Endothelial cell of umbilical vein (primary cell): Measurements from ENCODE around the gene THSD1. TPM values are rescaled to one million over a fixed set of nuclear protein-coding genes. Genes with fewer than 3 reads are reported as not detected.

Source experiments
- BruUV-seq: library from RNA; stranded (reverse); fragments of 400-500 nt; replicated peaks from 2 replicates; lab custom pipeline; 2021; lab: Mats Ljungman, UMichigan
- CTCF ChIA-PET: fragments of 300-600, 350-600 bp; sonication (Branson Sonifier 250); formaldehyde crosslinking; loops from one replicate; lab custom pipeline; 2021; ENCODE audit warnings: antibody characterized with exemption, inconsistent platforms; lab: Charles Lee
- POLR2A ChIA-PET: fragments of 300-600, 350-600 bp; sonication (Branson Sonifier 250); formaldehyde crosslinking; loops from one replicate; lab custom pipeline; 2021; ENCODE audit warnings: antibody characterized with exemption, inconsistent platforms; lab: Charles Lee
- DNase-seq: peaks from one replicate; pipeline ENCODE4 v3.0.0-alpha.2; 2011; ENCODE audit warnings: low read depth, low spot score
- FAIRE-seq: peaks from 2 replicates; lab custom pipeline; 2011; peaks lifted over from hg19 to GRCh38; lab: Jason Lieb, UNC
- H2AFZ ChIP-seq: 2 replicates; pipeline ENCODE4 v1.6.0; 2012; ENCODE audit warnings: low read depth, low read length, control low read depth, inconsistent platforms
- H3K27ac ChIP-seq: 2 replicates; pipeline ENCODE4 v1.5.1; 2011; ENCODE audit warnings: low read depth, mild to moderate bottlenecking, control low read depth, low read length, moderate library complexity; ENCODE audit not compliant: insufficient read depth
- H3K27me3 ChIP-seq, 2 experiments: 2 replicates each; pipeline versions ENCODE4 v1.6.0 to v1.6.1; 2011; ENCODE audit warnings: low read length in 2 of 2, mixed read lengths in 1 of 2; ENCODE audit not compliant: control insufficient read depth in 2 of 2, insufficient read depth in 2 of 2
- H3K36me3 ChIP-seq, 2 experiments: 2 replicates in 1 of 2; 3 replicates in 1 of 2; pipeline ENCODE4 v1.5.1; 2011; ENCODE audit warnings: low read length in 2 of 2, mild to moderate bottlenecking in 1 of 2, moderate library complexity in 1 of 2; ENCODE audit not compliant: control insufficient read depth in 2 of 2, insufficient read depth in 2 of 2; ENCODE audit errors: extremely low read depth in 1 of 2
- H3K4me1 ChIP-seq: 3 replicates; pipeline ENCODE4 v1.5.1; 2011; ENCODE audit warnings: mild to moderate bottlenecking, low read length; ENCODE audit not compliant: control insufficient read depth, insufficient read depth; ENCODE audit errors: extremely low read depth
- H3K4me2 ChIP-seq: 2 replicates; pipeline ENCODE4 v1.6.1; 2011; ENCODE audit warnings: low read length, control low read depth, mixed read lengths; ENCODE audit not compliant: insufficient read depth
- H3K4me3 ChIP-seq, 3 experiments: fragments of 200-600 bp in 1 of 3; sonication (generic), shearing (Covaris generic) in 1 of 3; replicated peaks in 1 of 3; 2 replicates each; pipeline ENCODE4 v1.5.1; 2011 to 2016; ENCODE audit warnings: control low read depth in 3 of 3, low read length in 3 of 3, mild to moderate bottlenecking in 2 of 3, inconsistent platforms in 1 of 3, low read depth in 1 of 3, moderate library complexity in 1 of 3; ENCODE audit not compliant: insufficient read depth in 1 of 3
- H3K79me2 ChIP-seq: 2 replicates; pipeline ENCODE4 v1.6.0; 2012; ENCODE audit warnings: low read length, inconsistent platforms; ENCODE audit not compliant: control insufficient read depth, insufficient read depth
- H3K9ac ChIP-seq: replicated peaks from 2 replicates; pipeline ENCODE3; 2011; ENCODE audit warnings: low read length, control low read depth; ENCODE audit not compliant: insufficient read depth; ENCODE audit errors: extremely low read depth
- H3K9me1 ChIP-seq: replicated peaks from 3 replicates; pipeline ENCODE4 v1.6.0; 2011; ENCODE audit warnings: mild to moderate bottlenecking, low read length; ENCODE audit not compliant: control insufficient read depth, insufficient read depth; ENCODE audit errors: extremely low read depth
- H3K9me3 ChIP-seq: replicated peaks from 2 replicates; pipeline ENCODE4 v1.5.1; 2012; ENCODE audit warnings: low read length, inconsistent platforms; ENCODE audit not compliant: control insufficient read depth, insufficient read depth
- H4K20me1 ChIP-seq: replicated peaks from 2 replicates; pipeline ENCODE3; 2011; ENCODE audit warnings: mild to moderate bottlenecking, low read length; ENCODE audit not compliant: control insufficient read depth, insufficient read depth; ENCODE audit errors: extremely low read depth
- EZH2 ChIP-seq: IDR thresholded peaks from 2 replicates; pipeline ENCODE4 v1.6.1; 2012; ENCODE audit warnings: borderline replicate concordance, low read depth, mild to moderate bottlenecking, moderate library complexity, low read length, inconsistent platforms; ENCODE audit not compliant: severe bottlenecking
- FOS ChIP-seq: IDR thresholded peaks from 2 replicates; pipeline ENCODE4 v1.6.1; 2011; ENCODE audit warnings: mild to moderate bottlenecking, low read length, moderate library complexity, borderline replicate concordance; ENCODE audit not compliant: insufficient read depth
- GATA2 ChIP-seq: IDR thresholded peaks from 2 replicates; pipeline ENCODE4 v1.7.0; 2011; ENCODE audit warnings: low read depth, mild to moderate bottlenecking, moderate library complexity, mixed read lengths, low read length; ENCODE audit not compliant: insufficient read length, insufficient read depth
- JUN ChIP-seq: IDR thresholded peaks from 2 replicates; pipeline ENCODE4 v1.6.1; 2011; ENCODE audit warnings: borderline replicate concordance, low read depth; ENCODE audit not compliant: insufficient read length, insufficient read depth
- MYC ChIP-seq: IDR thresholded peaks from one replicate; pipeline ENCODE4 v1.6.1; 2011; ENCODE audit warnings: mild to moderate bottlenecking, low read depth, low read length
- POLR2A ChIP-seq: IDR thresholded peaks from 2 replicates; pipeline ENCODE4 v1.6.1; 2012; ENCODE audit warnings: low read depth, mild to moderate bottlenecking, control low read depth, low read length
- POLR2AphosphoS5 ChIP-seq: IDR thresholded peaks from 2 replicates; pipeline ENCODE4 v1.6.1; 2012; ENCODE audit warnings: low read depth, mild to moderate bottlenecking, control low read depth, low read length, moderate library complexity; ENCODE audit not compliant: insufficient read depth
- dilution Hi-C: fragments of 300-500 bp; cut with MboI; formaldehyde crosslinking; loops from one replicate; pipeline ENCODE4 v1.15.0; 2019; ENCODE audit warnings: low sequenced_read_pairs; ENCODE audit not compliant: extremely low pct_ligation_motif_present
- intact Hi-C: fragments of 100-400 bp; cut with micrococcal nuclease; formaldehyde crosslinking; loops from one replicate; pipeline ENCODE4 v1.10.0; 2022
- polyA plus RNA-seq, 4 experiments: library from polyadenylated mRNA; depleted of rRNA in 3 of 4; stranded (reverse) in 3 of 4; unstranded in 1 of 4; fragments of >200 nt; gene quantifications; 2 replicates each; pipeline versions ENCODE4 v1.2.1 to v1.2.3, GENCODE V29; 2011 to 2012; ENCODE audit warnings: missing spikeins in 1 of 4
- total RNA-seq: library from RNA; stranded (reverse); gene quantifications from 2 replicates; pipeline ENCODE4 v1.2.3, GENCODE V29; 2021
- TF ChIP-seq, protein P1 (sequence below), 2 donors: IDR thresholded peaks; 1 replicate in 1 of 2; 2 replicates in 1 of 2; pipeline ENCODE4 v1.5.1; 2011; ENCODE audit warnings: low read length in 2 of 2, mild to moderate bottlenecking in 2 of 2, moderate library complexity in 2 of 2, control low read depth in 1 of 2, inconsistent platforms in 1 of 2, low read depth in 1 of 2; ENCODE audit not compliant: insufficient read depth in 1 of 2; ENCODE audit errors: extremely low read depth in 1 of 2
- TF ChIP-seq, protein P2 (sequence below): IDR thresholded peaks from 2 replicates; pipeline ENCODE4 v1.6.1; 2011; ENCODE audit not compliant: insufficient read depth, insufficient read length

The THSD1 gene
- total and polyA plus RNA-seq, 2 donors (not counting 3 experiments of a cell fraction or from before 2014, with no cell fraction given), result 25.4 to 27.6 TPM

DNA sequence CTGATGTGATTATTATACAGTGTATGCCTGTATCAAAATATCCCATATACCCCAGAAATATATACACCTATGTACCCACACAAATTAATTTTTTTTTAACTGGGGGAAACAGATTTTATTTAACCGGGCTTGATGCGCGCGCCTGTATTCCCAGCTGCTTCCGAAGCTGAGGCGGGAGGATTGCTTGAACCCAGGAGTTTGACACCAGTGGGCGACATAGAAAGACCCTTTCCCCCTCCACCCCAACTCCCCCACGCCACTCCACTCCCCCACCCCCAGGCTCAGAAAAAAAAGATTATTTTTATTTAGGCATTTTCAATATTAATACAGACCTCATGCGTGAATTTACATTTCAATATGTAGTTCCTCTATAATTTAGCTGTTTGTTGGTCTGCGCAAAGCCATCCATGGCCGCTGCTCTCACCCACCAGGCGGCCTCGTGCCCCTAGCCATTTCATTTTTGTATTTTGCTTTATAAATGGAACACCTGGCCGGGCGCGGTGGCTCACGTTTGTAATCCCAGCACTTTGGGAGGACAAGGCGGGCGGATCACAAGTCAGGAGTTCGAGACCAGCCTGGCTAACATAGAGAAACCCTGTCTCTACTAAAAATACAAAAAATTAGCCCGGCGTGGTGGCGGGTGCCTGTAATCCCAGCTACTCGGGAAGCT is 45.3 kb upstream of the THSD1 start:
- peaks cover 29% of the 10 kb centered on the region for H3K4me1 ChIP-seq
- no peaks in the 10 kb centered on the region for H3K9me3 ChIP-seq
- peak overlapping the region; percentile 32 for H3K4me2 ChIP-seq
- H3K4me3 ChIP-seq, result no peak overlapping the region
- POLR2A ChIA-PET, result interaction anchor here (0.5 to 4.0 kb wide), 3 partner anchors 47 to 255 kb away, joined by 4 to 16 read pairs (median 4); partner anchors contain the start of gene THSD1
- BruUV-seq, result no TSS peak
- dilution Hi-C loops (no loop called here), intact Hi-C loops (loop anchor here (2.0 to 10.0 kb wide), 3 partner anchors 256 to 646 kb away; partner anchors contain the start of genes DHRS12 and NEK3)
- H3K9ac ChIP-seq, result no peak overlapping the region
- H3K27ac ChIP-seq, result no peak overlapping the region
- no peaks in the 10 kb centered on the region for H3K9me1 ChIP-seq
- TF ChIP-seq EZH2, result no peak
- TF ChIP-seq JUN, result no peak
- no peak for TF ChIP-seq POLR2A
- TF ChIP-seq, protein P1, sequence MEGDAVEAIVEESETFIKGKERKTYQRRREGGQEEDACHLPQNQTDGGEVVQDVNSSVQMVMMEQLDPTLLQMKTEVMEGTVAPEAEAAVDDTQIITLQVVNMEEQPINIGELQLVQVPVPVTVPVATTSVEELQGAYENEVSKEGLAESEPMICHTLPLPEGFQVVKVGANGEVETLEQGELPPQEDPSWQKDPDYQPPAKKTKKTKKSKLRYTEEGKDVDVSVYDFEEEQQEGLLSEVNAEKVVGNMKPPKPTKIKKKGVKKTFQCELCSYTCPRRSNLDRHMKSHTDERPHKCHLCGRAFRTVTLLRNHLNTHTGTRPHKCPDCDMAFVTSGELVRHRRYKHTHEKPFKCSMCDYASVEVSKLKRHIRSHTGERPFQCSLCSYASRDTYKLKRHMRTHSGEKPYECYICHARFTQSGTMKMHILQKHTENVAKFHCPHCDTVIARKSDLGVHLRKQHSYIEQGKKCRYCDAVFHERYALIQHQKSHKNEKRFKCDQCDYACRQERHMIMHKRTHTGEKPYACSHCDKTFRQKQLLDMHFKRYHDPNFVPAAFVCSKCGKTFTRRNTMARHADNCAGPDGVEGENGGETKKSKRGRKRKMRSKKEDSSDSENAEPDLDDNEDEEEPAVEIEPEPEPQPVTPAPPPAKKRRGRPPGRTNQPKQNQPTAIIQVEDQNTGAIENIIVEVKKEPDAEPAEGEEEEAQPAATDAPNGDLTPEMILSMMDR (IDR thresholded peaks at IDR 0.05; ENCODE audit: extremely low read depth in 1 of 2, insufficient read depth in 1 of 2, low read depth in 1 of 2, low read length in 2 of 2), result no peak
- no peak for TF ChIP-seq GATA2
- no peak for TF ChIP-seq POLR2AphosphoS5
- no peak for TF ChIP-seq FOS
- no peak for TF ChIP-seq MYC
- TF ChIP-seq, protein P2, sequence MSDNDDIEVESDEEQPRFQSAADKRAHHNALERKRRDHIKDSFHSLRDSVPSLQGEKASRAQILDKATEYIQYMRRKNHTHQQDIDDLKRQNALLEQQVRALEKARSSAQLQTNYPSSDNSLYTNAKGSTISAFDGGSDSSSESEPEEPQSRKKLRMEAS, result no peak
- no peak overlapping the region for H2AFZ ChIP-seq
- H3K27me3 ChIP-seq, result no peaks in the 10 kb centered on the region
- no peaks in the 10 kb centered on the region for H4K20me1 ChIP-seq
- CTCF ChIA-PET, result interaction anchor here (0.6 to 5.4 kb wide), 58 partner anchors 8 to 702 kb away, joined by 3 to 210 read pairs (median 6); partner anchors contain the start of genes ALG11, SUGT1 and THSD1
- H3K79me2 ChIP-seq, result peaks cover 39% of the 10 kb centered on the region
- H3K36me3 ChIP-seq, result peaks cover 0 to 3% of the 10 kb centered on the region in 2 experiments
- FAIRE-seq (no peak), DNase-seq (no peak)
